C1 segment of cervical spinal cord (tissue), 14 donors: ENCODE data around the gene SKOR1.

Experiments used
- DNase-seq, 14 donors: peaks; one replicate each; lab custom pipeline; 2025; lab: John Stamatoyannopoulos, UW

The SKOR1 gene

DNA sequence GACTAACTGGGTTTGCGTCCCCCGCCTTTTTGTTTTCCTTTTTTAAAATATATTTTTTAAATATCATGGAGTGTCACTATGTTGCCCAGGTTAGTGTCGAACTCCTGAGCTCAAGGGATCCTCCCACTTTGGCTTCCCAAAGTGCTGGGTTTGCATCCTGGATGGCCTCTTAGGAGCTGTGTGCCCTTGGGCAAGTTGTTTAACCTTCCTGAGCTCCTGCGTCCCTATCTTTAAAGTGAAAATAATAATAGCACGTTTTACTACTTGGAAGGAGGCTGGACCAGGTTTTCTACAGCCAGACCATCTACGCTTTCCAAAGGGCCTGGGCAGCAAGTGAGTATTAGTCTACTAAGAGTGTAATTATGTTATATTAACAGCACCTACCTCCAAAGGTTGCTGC is 58.7 kb downstream of the SKOR1 start:
- peak in 1 of 14 donors; percentile 10 for DNase-seq
